NCI-H1694 (cell line): ENCODE data around the gene TNFAIP3.

Experiments used
- DNase-seq: peaks from one replicate; lab custom pipeline; 2025; lab: John Stamatoyannopoulos, UW

TNFAIP3 gene

GRCh38 chr6:137923866-137924653 lies 57.0 kb downstream of the TNFAIP3 start:
- DNase-seq = no peak

GRCh38 chr6:137925141-137925698 lies 58.2 kb downstream of the TNFAIP3 start:
- DNase-seq = no peak

GRCh38 chr6:137926207-137926731 lies 59.2 kb downstream of the TNFAIP3 start:
- DNase-seq = no peak

GRCh38 chr6:137926985-137927384 lies 59.9 kb downstream of the TNFAIP3 start:
- DNase-seq = no peak

GRCh38 chr6:137927777-137928218 lies 60.7 kb downstream of the TNFAIP3 start:
- no peak for DNase-seq

GRCh38 chr6:137928286-137928685 lies 61.2 kb downstream of the TNFAIP3 start:
- DNase-seq = no peak

- DNase-seq = no peak
These were observed 64.9 kb downstream of the TNFAIP3 start for GRCh38 chr6:137931849-137932465.
